K562 (cell line): ENCODE data around the gene SFMBT2.

ENCODE experiments used
- CTCF ChIP-seq, 3 experiments: IDR thresholded peaks in 2 of 3; conservative IDR thresholded peaks in 1 of 3; 2 replicates each; pipeline ENCODE4 v1.5.1; 2011 to 2012; ENCODE audit warnings: low read length in 3 of 3, mild to moderate bottlenecking in 3 of 3, control low read depth in 2 of 3, improper control_type of control experiment in 1 of 3, inconsistent platforms in 1 of 3, low read depth in 1 of 3, mixed read lengths in 1 of 3, moderate library complexity in 1 of 3; ENCODE audit not compliant: insufficient read depth in 2 of 3
- ETV6 ChIP-seq, 3 experiments: fragments of 150-350 bp in 1 of 3; sonication (generic) in 1 of 3; formaldehyde crosslinking in 1 of 3; IDR thresholded peaks; 2 replicates each; pipeline versions ENCODE4 v1.6.1 to v1.8.0; 2014 to 2022; ENCODE audit warnings: borderline replicate concordance in 2 of 3, low read depth in 2 of 3, antibody characterized with exemption in 1 of 3, low read length in 1 of 3, mild to moderate bottlenecking in 1 of 3, missing genetic modification reagents in 1 of 3
- RBM22 ChIP-seq: fragments of 200-400 bp; formaldehyde crosslinking; IDR thresholded peaks from 2 replicates; pipeline ENCODE4 v1.6.1; 2018; ENCODE audit warnings: low read length, low read depth; ENCODE audit not compliant: poor library complexity, severe bottlenecking
- ZBTB49 ChIP-seq: sonication (generic); formaldehyde crosslinking; IDR thresholded peaks from 2 replicates; pipeline ENCODE4 v1.8.0; 2022; ENCODE audit warnings: missing genetic modification reagents, mild to moderate bottlenecking, borderline replicate concordance

- TF ChIP-seq RBM22: no peak
- no peak for TF ChIP-seq ETV6 (IDR thresholded peaks at IDR 0.05; ENCODE audit: borderline replicate concordance in 1 of 2, low read depth in 2 of 2, low read length in 1 of 2)
- no peak for TF ChIP-seq ETV6 (CRISPR knock-in tag; IDR thresholded peaks at IDR 0.05; ENCODE audit: borderline replicate concordance)
- no peak for TF ChIP-seq ZBTB49 (CRISPR knock-in tag)
- no peak for TF ChIP-seq CTCF (IDR thresholded peaks at IDR 0.05 in 2 of 3, conservative IDR thresholded peaks at IDR 0.05 in 1 of 3; ENCODE audit: insufficient read depth in 2 of 3, low read depth in 1 of 3, low read length in 3 of 3)
Observed at GRCh38 chr10:7135188-7135587, 275.6 kb downstream of the SFMBT2 start.
